ENCODE results near the gene GLRX3.
A peak's percentile ranks its signal among the peaks of the same experiment; 100 is the strongest.

GLRX3 gene

GRCh38 chr10:130137659-130138478 is 1.7 kb downstream of the GLRX3 start:
- no peak for DNase-seq

GRCh38 chr10:130138479-130138866 is 2.3 kb downstream of the GLRX3 start:
- DNase-seq = peak; percentile 89

- DNase-seq = no peak
Measured at GRCh38 chr10:130140425-130140824, 4.2 kb downstream of the GLRX3 start.

- no peak for DNase-seq
Measured at GRCh38 chr10:130141038-130141437, 4.8 kb downstream of the GLRX3 start.

- no peak for DNase-seq
Measured at GRCh38 chr10:130141460-130141859, 5.3 kb downstream of the GLRX3 start.

- DNase-seq = no peak
Measured at GRCh38 chr10:130141878-130142277, 5.7 kb downstream of the GLRX3 start.

GRCh38 chr10:130146042-130146441 is 9.9 kb downstream of the GLRX3 start:
- DNase-seq = no peak

GRCh38 chr10:130159192-130159794 is 23.1 kb downstream of the GLRX3 start:
- no peak for DNase-seq

GRCh38 chr10:130160775-130161174 is 24.6 kb downstream of the GLRX3 start:
- no peak for DNase-seq

- no peak for DNase-seq
Measured at GRCh38 chr10:130161331-130161730, 25.1 kb downstream of the GLRX3 start.

GRCh38 chr10:130167193-130167592 is 31.0 kb downstream of the GLRX3 start:
- no peak for DNase-seq

GRCh38 chr10:130167707-130168106 is 31.5 kb downstream of the GLRX3 start:
- DNase-seq = no peak

GRCh38 chr10:130169136-130169859 is 33.1 kb downstream of the GLRX3 start:
- DNase-seq = no peak

- no peak for DNase-seq
Measured at GRCh38 chr10:130171196-130171595, 35.0 kb downstream of the GLRX3 start.

GRCh38 chr10:130174328-130174727 is 38.1 kb downstream of the GLRX3 start:
- no peak for DNase-seq

GRCh38 chr10:130175074-130175473 is 38.9 kb downstream of the GLRX3 start:
- no peak for DNase-seq

GRCh38 chr10:130177250-130177649 is 41.1 kb downstream of the GLRX3 start:
- no peak for DNase-seq

- DNase-seq = no peak
Measured at GRCh38 chr10:130179640-130180039, 43.4 kb downstream of the GLRX3 start.

GRCh38 chr10:130180416-130180815 is 44.2 kb downstream of the GLRX3 start:
- DNase-seq = no peak

GRCh38 chr10:130181858-130182257 is 45.7 kb downstream of the GLRX3 start:
- no peak for DNase-seq

- no peak for DNase-seq
Measured at GRCh38 chr10:130185591-130185990, 49.4 kb downstream of the GLRX3 start.

GRCh38 chr10:130188195-130189175 is 52.3 kb downstream of the GLRX3 start:
- no peak for DNase-seq

GRCh38 chr10:130189608-130190054 is 53.4 kb downstream of the GLRX3 start:
- no peak for DNase-seq
